HL-60 (cell line): ENCODE measurements around the gene EPN2.

ENCODE experiments used
- DNase-seq, 2 experiments: peaks; one replicate each; pipeline ENCODE4 v3.0.0-alpha.2; 2010 to 2020; ENCODE audit warnings: low read depth in 1 of 2, low spot score in 1 of 2
- H3K27ac ChIP-seq: fragments of 250-450 bp; sonication (Bioruptor Pico); replicated peaks from 2 replicates; pipeline ENCODE4 v1.5.1; 2020; ENCODE audit warnings: mild to moderate bottlenecking, moderate library complexity
- H3K27me3 ChIP-seq: fragments of 250-450 bp; sonication (Bioruptor Pico); 2 replicates; pipeline ENCODE4 v1.5.1; 2021; ENCODE audit warnings: mild to moderate bottlenecking, moderate library complexity; ENCODE audit not compliant: insufficient read depth, poor library complexity, severe bottlenecking
- H3K4me3 ChIP-seq: replicated peaks from 2 replicates; pipeline ENCODE4 v1.5.1; 2011; ENCODE audit warnings: mild to moderate bottlenecking, control low read depth, low read length; ENCODE audit not compliant: insufficient read depth
- CTCF ChIP-seq: IDR thresholded peaks from one replicate; pipeline ENCODE4 v1.5.1; 2011; ENCODE audit warnings: low read length, control low read depth, inconsistent platforms; ENCODE audit not compliant: insufficient read depth
- GABPA ChIP-seq: IDR thresholded peaks from 2 replicates; pipeline ENCODE4 v1.6.1; 2012; ENCODE audit warnings: low read depth
- POLR2AphosphoS5 ChIP-seq: IDR thresholded peaks from 2 replicates; pipeline ENCODE4 v1.6.1; 2012; ENCODE audit warnings: low read depth
- REST ChIP-seq: IDR thresholded peaks from 2 replicates; pipeline ENCODE4 v1.6.1; 2012; ENCODE audit warnings: low read depth; ENCODE audit not compliant: insufficient replicate concordance
- SPI1 ChIP-seq: IDR thresholded peaks from 2 replicates; pipeline ENCODE4 v1.6.1; 2012; ENCODE audit warnings: low read depth, mild to moderate bottlenecking, borderline replicate concordance

The EPN2 gene

DNA sequence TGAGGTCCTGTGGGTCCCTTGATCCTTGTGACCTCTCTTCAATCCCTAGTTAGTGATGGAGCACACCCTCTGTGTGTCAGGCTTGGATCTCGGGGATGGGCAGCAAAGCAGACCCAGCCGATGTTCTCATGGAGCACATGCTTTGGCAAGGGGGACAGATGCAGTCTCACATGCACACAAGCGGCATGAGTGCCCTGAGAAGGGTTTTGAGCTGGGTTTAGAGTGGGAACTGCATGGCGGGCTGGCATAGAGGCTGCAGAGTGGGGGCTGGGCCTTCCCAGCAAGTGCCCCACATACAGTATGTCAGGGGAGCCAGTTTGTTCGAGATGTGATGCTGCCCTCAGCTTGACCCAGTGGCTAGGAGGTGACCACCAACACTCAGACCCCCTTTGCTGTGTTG is 83.7 kb downstream of the EPN2 start:
- Histone ChIP-seq H3K27ac (no peak overlapping the region), H3K4me3 (no peak overlapping the region), H3K27me3 (no peaks in the 10 kb centered on the region)
- DNase-seq = no peak
- no peak for TF ChIP-seq GABPA
- TF ChIP-seq REST = no peak
- no peak for TF ChIP-seq CTCF
- no peak for TF ChIP-seq POLR2AphosphoS5
- no peak for TF ChIP-seq SPI1

- Histone ChIP-seq H3K4me3 (no peak overlapping the region), H3K27ac (no peak overlapping the region), H3K27me3 (no peaks in the 10 kb centered on the region)
- TF ChIP-seq GABPA (no peak), REST (no peak), SPI1 (no peak), CTCF (no peak), POLR2AphosphoS5 (no peak)
- DNase-seq = no peak
These were observed 84.4 kb downstream of the EPN2 start for GRCh38 chr17:19321481-19322128.

DNA sequence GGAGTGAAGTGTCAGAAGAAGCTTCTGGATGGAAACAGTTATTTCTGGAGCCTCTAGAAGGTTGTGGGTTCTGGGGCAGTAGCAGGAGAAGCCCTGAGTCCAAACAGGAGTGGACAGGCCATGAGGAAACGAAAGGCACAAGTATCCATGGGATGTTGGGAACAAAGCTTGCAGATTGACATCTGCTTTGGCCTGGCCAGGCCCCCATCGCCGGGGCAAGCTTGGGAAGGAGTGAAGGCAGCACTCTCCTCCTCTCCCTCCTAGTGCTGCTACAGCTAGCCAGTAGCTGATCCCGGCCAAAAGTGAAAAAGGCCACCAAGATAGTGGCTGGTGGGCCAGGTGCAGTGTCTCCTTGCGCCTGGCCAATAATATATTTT is 85.0 kb downstream of the EPN2 start:
- no peak overlapping the region for H3K4me3 ChIP-seq
- H3K27me3 ChIP-seq = no peaks in the 10 kb centered on the region
- no peak for DNase-seq
- TF ChIP-seq GABPA (no peak), SPI1 (no peak)
- no peak overlapping the region for H3K27ac ChIP-seq

- H3K27me3 ChIP-seq = no peaks in the 10 kb centered on the region
- no peak for DNase-seq
- H3K27ac ChIP-seq = no peak overlapping the region
- TF ChIP-seq GABPA = no peak
- TF ChIP-seq SPI1 = no peak
- TF ChIP-seq CTCF = no peak
- no peak for TF ChIP-seq POLR2AphosphoS5
- no peak for TF ChIP-seq REST
- no peak overlapping the region for H3K4me3 ChIP-seq
These were observed 85.7 kb downstream of the EPN2 start for GRCh38 chr17:19322861-19323260.
